ENCODE measurements around the gene PSORS1C2. TPM values are rescaled to one million over a fixed set of nuclear protein-coding genes. Genes with fewer than 3 reads are reported as not detected.

PSORS1C2 gene
- polyA plus RNA-seq, 1 donor (not counting 4 experiments of a cell fraction or from before 2014, with no cell fraction given), result not detected

DNA sequence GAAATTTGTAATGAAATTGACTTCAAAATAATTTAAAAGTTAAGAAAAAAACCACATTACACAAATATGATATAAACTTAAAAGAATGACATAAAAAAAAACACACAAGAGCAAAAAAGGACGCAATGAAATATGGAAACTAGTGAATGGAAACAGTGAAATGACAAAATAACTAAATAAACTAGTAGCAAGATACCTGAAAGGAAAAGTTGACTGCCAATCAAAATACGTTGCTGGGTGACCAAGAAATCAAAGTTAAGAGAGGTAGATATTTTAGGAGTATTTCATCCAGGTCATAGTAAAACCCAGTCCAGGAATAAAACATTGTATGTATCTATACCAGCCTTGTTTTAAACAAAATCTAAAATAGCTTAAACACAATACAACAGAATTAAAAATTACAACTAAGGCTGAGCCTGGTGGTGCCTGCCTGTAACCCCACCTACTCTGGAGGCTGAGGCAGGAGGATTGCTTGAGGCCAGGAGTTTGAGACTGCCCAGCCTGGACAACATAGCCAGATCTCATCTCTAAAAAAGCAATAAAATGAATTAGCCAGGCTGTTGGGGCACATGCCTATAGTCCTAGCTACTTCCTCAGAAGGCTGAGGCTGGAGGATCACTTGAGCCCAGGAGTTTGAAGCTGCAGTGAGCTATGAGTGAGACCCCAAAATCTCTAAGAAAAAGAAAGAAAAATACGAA is 48.4 kb downstream of the PSORS1C2 start:
- no peak overlapping the region for H2AFZ ChIP-seq (ENCODE audit: control insufficient read depth, low read length)

More for the DNA sequence above, 48.4 kb downstream of the PSORS1C2 start:
- Histone ChIP-seq H3K27me3 (ENCODE audit: control insufficient read depth, extremely low read depth, insufficient read depth, low read length) (no peaks in the 10 kb centered on the region), H3K9me3 (ENCODE audit: control insufficient read depth, low read depth, low read length) (no peaks in the 10 kb centered on the region), H3K4me3 (ENCODE audit: control insufficient read depth in 2 of 3, extremely low read depth in 1 of 3, insufficient read depth in 2 of 3, low read depth in 1 of 3, low read length in 3 of 3) (no peak overlapping the region), H3K36me3 (ENCODE audit: control insufficient read depth in 2 of 2, extremely low read depth in 1 of 2, insufficient read depth in 2 of 2, low read length in 2 of 2) (no peaks in the 10 kb centered on the region), H3K79me2 (ENCODE audit: control insufficient read depth, insufficient read depth, low read length) (no peaks in the 10 kb centered on the region), H3K4me1 (ENCODE audit: control insufficient read depth, extremely low read depth, insufficient read depth, low read length) (peaks cover 23% of the 10 kb centered on the region), H3K9ac (ENCODE audit: control insufficient read depth, extremely low read depth, insufficient read depth, low read length) (no peak overlapping the region), H3K27ac (ENCODE audit: control insufficient read depth, insufficient read depth, low read length) (no peak overlapping the region), H4K20me1 (ENCODE audit: control insufficient read depth, extremely low read depth, insufficient read depth, low read length) (no peaks in the 10 kb centered on the region), H3K9me1 (ENCODE audit: control insufficient read depth, extremely low read depth, insufficient read depth, low read length) (no peaks in the 10 kb centered on the region), H3K4me2 (ENCODE audit: control insufficient read depth, extremely low read depth, insufficient read depth, low read depth, low read length) (no peak overlapping the region)
- TF ChIP-seq, protein P1, sequence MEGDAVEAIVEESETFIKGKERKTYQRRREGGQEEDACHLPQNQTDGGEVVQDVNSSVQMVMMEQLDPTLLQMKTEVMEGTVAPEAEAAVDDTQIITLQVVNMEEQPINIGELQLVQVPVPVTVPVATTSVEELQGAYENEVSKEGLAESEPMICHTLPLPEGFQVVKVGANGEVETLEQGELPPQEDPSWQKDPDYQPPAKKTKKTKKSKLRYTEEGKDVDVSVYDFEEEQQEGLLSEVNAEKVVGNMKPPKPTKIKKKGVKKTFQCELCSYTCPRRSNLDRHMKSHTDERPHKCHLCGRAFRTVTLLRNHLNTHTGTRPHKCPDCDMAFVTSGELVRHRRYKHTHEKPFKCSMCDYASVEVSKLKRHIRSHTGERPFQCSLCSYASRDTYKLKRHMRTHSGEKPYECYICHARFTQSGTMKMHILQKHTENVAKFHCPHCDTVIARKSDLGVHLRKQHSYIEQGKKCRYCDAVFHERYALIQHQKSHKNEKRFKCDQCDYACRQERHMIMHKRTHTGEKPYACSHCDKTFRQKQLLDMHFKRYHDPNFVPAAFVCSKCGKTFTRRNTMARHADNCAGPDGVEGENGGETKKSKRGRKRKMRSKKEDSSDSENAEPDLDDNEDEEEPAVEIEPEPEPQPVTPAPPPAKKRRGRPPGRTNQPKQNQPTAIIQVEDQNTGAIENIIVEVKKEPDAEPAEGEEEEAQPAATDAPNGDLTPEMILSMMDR (optimal IDR thresholded peaks at IDR 0.05 in 1 of 3, IDR thresholded peaks at IDR 0.05 in 1 of 3, conservative IDR thresholded peaks at IDR 0.05 in 1 of 3; ENCODE audit: extremely low read depth in 1 of 3, insufficient read depth in 2 of 3, low read length in 3 of 3), result no peak
- no peak for TF ChIP-seq EZH2 (IDR thresholded peaks at IDR 0.05; ENCODE audit: low read length)
- dilution Hi-C loops (cut with MboI; ENCODE audit: extremely low pct_ligation_motif_present, low sequenced_read_pairs), result no loop called here
- FAIRE-seq (no peak), DNase-seq (ENCODE audit: low read depth, low spot score) (no peak)

Small RNA genes within 50 kb of the gene (small RNA-seq; reads per million reads assigned to genes)
- gene POLR2LP1 (ENCODE audit: insufficient read length in 3 of 3, low read depth in 3 of 3, low replicate concordance in 1 of 3), result 0 reads per million in 3 experiments

Other genes starting within 250 kb of the PSORS1C2 start
- 34.2 to 44.0 TPM (median 38.7 TPM) in 3 replicates for gene GTF2H4, start 230.9 kb downstream of the PSORS1C2 start, polyA plus RNA-seq
- 12.8 to 14.3 TPM (median 13.8 TPM) in 3 replicates for gene VARS2, start 224.8 kb downstream of the PSORS1C2 start, polyA plus RNA-seq
- gene SFTA2, start 206.9 kb downstream of the PSORS1C2 start, polyA plus RNA-seq, result not detected in 3 replicates
- gene MUCL3, start 198.1 kb downstream of the PSORS1C2 start, polyA plus RNA-seq, result 0.05 TPM in 1 of 3 replicates, not detected in the others
- not detected in 3 replicates for gene MUC21, start 155.3 kb downstream of the PSORS1C2 start, polyA plus RNA-seq
- gene MUC22, start 128.6 kb downstream of the PSORS1C2 start, polyA plus RNA-seq, result not detected in 3 replicates
- gene C6orf15, start 26.5 kb downstream of the PSORS1C2 start, polyA plus RNA-seq, result 0.08 to 0.35 TPM (median 0.30 TPM) in 3 replicates
- gene PSORS1C1, start 24.3 kb downstream of the PSORS1C2 start, polyA plus RNA-seq, result 3.6 to 9.4 TPM (median 5.7 TPM) in 3 replicates
- 4.0 to 8.3 TPM (median 5.0 TPM) in 3 replicates for gene CDSN, start 18.6 kb downstream of the PSORS1C2 start, polyA plus RNA-seq
- gene CCHCR1, start 18.7 kb upstream of the PSORS1C2 start, polyA plus RNA-seq, result 7.0 to 8.4 TPM (median 7.5 TPM) in 3 replicates
- 2.5 to 9.4 TPM (median 7.4 TPM) in 3 replicates for gene TCF19, start 19.5 kb upstream of the PSORS1C2 start, polyA plus RNA-seq
- gene POU5F1, start 31.6 kb upstream of the PSORS1C2 start, polyA plus RNA-seq, result 1.0 to 1.6 TPM (median 1.6 TPM) in 3 replicates
- 329 to 536 TPM (median 330 TPM) in 3 replicates for gene HLA-C, start 133.0 kb upstream of the PSORS1C2 start, polyA plus RNA-seq
- 265 to 656 TPM (median 312 TPM) in 3 replicates for gene HLA-B, start 218.1 kb upstream of the PSORS1C2 start, polyA plus RNA-seq

All from keratinocyte (primary cell).